ENCODE measurements around the gene GPX4. TPM values are rescaled to one million over a fixed set of nuclear protein-coding genes. Genes with fewer than 3 reads are reported as not detected.

GPX4 gene
- total RNA-seq, 1 donor from 2014 or later = 190 TPM

GRCh38 chr19:1076951-1077350 is 26.8 kb upstream of the GPX4 start:
- H3K9me3 Mint-ChIP-seq = no peaks in the 10 kb centered on the region
- H3K27ac Mint-ChIP-seq = no peak overlapping the region
- no peak for DNase-seq (ENCODE audit: low spot score in 2 of 2, unreplicated experiment in 2 of 2)
- peaks cover 9% of the 10 kb centered on the region for H3K27me3 Mint-ChIP-seq (ENCODE audit: low read depth)
- no peak overlapping the region for H3K4me3 Mint-ChIP-seq
- H3K36me3 Mint-ChIP-seq = no peaks in the 10 kb centered on the region
- TF ChIP-seq CTCF (IDR thresholded peaks at IDR 0.05; ENCODE audit: unreplicated experiment) = no peak
- peaks cover under 1% of the 10 kb centered on the region for H3K4me1 Mint-ChIP-seq

GRCh38 chr19:1079566-1080111 is 24.2 kb upstream of the GPX4 start:
- no peak overlapping the region for H3K4me3 Mint-ChIP-seq
- no peak for TF ChIP-seq CTCF (IDR thresholded peaks at IDR 0.05; ENCODE audit: unreplicated experiment)
- DNase-seq (ENCODE audit: low spot score in 2 of 2, unreplicated experiment in 2 of 2) = no peak
- no peak overlapping the region for H3K27ac Mint-ChIP-seq
- H3K27me3 Mint-ChIP-seq (ENCODE audit: low read depth) = no peaks in the 10 kb centered on the region
- no peaks in the 10 kb centered on the region for H3K4me1 Mint-ChIP-seq
- no peaks in the 10 kb centered on the region for H3K36me3 Mint-ChIP-seq
- no peaks in the 10 kb centered on the region for H3K9me3 Mint-ChIP-seq

GRCh38 chr19:1080360-1081161 is 23.2 kb upstream of the GPX4 start:
- no peak for TF ChIP-seq CTCF (IDR thresholded peaks at IDR 0.05; ENCODE audit: unreplicated experiment)
- no peak for DNase-seq (ENCODE audit: low spot score in 2 of 2, unreplicated experiment in 2 of 2)
- Mint-ChIP-seq H3K27ac (no peak overlapping the region), H3K4me3 (peak overlapping the region; percentile 24), H3K4me1 (no peaks in the 10 kb centered on the region), H3K27me3 (ENCODE audit: low read depth) (no peaks in the 10 kb centered on the region), H3K9me3 (no peaks in the 10 kb centered on the region), H3K36me3 (no peaks in the 10 kb centered on the region)

- Mint-ChIP-seq H3K4me1 (no peaks in the 10 kb centered on the region), H3K27ac (peak overlapping the region; percentile 59), H3K27me3 (ENCODE audit: low read depth) (no peaks in the 10 kb centered on the region), H3K36me3 (no peaks in the 10 kb centered on the region), H3K9me3 (no peaks in the 10 kb centered on the region), H3K4me3 (peak overlapping the region; percentile 78)
- no peak for TF ChIP-seq CTCF (IDR thresholded peaks at IDR 0.05; ENCODE audit: unreplicated experiment)
- no peak for DNase-seq (ENCODE audit: low spot score in 2 of 2, unreplicated experiment in 2 of 2)
These were observed 22.3 kb upstream of the GPX4 start for GRCh38 chr19:1081301-1082164.

DNA sequence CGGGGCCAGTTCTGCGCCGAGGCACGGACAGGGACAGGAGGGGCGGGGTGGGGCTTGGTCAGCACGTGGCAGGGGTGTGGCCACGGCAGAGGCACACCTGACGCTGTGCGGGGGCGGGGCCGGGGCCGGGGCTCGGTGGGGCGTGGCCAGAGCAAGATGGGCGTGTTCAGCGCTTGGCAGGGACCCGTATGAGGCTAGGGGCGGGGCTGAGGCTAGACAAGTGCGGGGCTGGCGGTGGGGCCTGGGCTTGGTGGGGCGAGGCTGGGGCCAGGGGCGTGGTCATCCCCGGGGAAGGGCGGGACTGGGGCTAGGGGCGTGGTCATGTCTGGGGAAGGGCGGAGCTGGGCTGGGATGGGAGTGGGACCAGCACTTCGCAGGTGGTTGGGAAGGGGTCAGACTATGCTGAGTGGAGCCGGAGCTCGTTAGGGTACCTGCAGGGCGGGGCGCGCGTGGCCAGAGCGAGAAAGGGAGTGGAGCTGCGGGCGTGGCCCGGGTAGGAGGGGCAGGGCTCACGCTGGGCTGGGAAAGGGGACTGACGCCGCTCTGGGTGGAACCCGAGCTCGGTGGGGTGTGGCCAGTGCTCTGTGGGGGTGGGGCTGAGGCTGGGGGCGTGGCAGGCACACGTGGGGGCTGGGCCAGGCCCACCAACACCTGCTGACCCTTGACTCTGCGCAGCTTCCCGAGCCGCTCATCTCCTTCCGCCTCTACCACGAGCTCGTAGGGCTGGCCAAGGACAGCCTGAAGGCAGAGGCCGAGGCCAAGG is 21.4 kb upstream of the GPX4 start:
- no peak for TF ChIP-seq CTCF (IDR thresholded peaks at IDR 0.05; ENCODE audit: unreplicated experiment)
- Mint-ChIP-seq H3K4me3 (peak overlapping the region; percentile 78), H3K27ac (peak overlapping the region; percentile 76)

More for the DNA sequence above, 21.4 kb upstream of the GPX4 start:
- H3K27me3 Mint-ChIP-seq (ENCODE audit: low read depth) = no peaks in the 10 kb centered on the region
- H3K4me1 Mint-ChIP-seq = no peaks in the 10 kb centered on the region
- no peaks in the 10 kb centered on the region for H3K36me3 Mint-ChIP-seq
- peak; percentile 94 to 95 for DNase-seq (ENCODE audit: low spot score in 2 of 2, unreplicated experiment in 2 of 2)
- no peaks in the 10 kb centered on the region for H3K9me3 Mint-ChIP-seq
